B cell (primary cell): ENCODE measurements around the gene MRPS25.

Experiments
- CTCF ChIP-seq: fragments of 200-600 bp; IDR thresholded peaks from one replicate; pipeline ENCODE4 v1.8.0; 2022; ENCODE audit warnings: antibody characterized with exemption, mild to moderate bottlenecking
- EZH2 ChIP-seq: IDR thresholded peaks from 2 replicates; pipeline ENCODE4 v1.6.1; 2012; ENCODE audit warnings: borderline replicate concordance, low read depth, mild to moderate bottlenecking, moderate library complexity, low read length; ENCODE audit not compliant: insufficient read depth, poor library complexity, severe bottlenecking

- no peak for TF ChIP-seq CTCF
- no peak for TF ChIP-seq EZH2
These were observed 17.0 kb upstream of the MRPS25 start for GRCh38 chr3:15081960-15082664.
